ENCODE data around the gene CCDC9. TPM values are rescaled to one million over a fixed set of nuclear protein-coding genes. Genes with fewer than 3 reads are reported as not detected.

CCDC9 gene
- total RNA-seq, 1 donor from 2014 or later = 47.1 TPM

DNA sequence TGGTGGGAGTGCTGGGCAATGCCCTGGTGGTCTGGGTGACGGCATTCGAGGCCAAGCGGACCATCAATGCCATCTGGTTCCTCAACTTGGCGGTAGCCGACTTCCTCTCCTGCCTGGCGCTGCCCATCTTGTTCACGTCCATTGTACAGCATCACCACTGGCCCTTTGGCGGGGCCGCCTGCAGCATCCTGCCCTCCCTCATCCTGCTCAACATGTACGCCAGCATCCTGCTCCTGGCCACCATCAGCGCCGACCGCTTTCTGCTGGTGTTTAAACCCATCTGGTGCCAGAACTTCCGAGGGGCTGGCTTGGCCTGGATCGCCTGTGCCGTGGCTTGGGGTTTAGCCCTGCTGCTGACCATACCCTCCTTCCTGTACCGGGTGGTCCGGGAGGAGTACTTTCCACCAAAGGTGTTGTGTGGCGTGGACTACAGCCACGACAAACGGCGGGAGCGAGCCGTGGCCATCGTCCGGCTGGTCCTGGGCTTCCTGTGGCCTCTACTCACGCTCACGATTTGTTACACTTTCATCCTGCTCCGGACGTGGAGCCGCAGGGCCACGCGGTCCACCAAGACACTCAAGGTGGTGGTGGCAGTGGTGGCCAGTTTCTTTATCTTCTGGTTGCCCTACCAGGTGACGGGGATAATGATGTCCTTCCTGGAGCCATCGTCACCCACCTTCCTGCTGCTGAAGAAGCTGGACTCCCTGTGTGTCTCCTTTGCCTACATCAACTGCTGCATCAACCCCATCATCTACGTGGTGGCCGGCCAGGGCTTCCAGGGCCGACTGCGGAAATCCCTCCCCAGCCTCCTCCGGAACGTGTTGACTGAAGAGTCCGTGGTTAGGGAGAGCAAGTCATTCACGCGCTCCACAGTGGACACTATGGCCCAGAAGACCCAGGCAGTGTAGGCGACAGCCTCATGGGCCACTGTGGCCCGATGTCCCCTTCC, 63.9 kb downstream of the CCDC9 start:
- H3K27me3 Mint-ChIP-seq = peaks cover 27% of the 10 kb centered on the region
- ChIA-PET POLR2A (no interaction called here), CTCF (no interaction called here)
- H3K9me3 Mint-ChIP-seq = no peaks in the 10 kb centered on the region
- H3K4me3 Mint-ChIP-seq = no peak overlapping the region
- no peaks in the 10 kb centered on the region for H3K36me3 Mint-ChIP-seq (ENCODE audit: low read depth)
- TF ChIP-seq, protein P1, sequence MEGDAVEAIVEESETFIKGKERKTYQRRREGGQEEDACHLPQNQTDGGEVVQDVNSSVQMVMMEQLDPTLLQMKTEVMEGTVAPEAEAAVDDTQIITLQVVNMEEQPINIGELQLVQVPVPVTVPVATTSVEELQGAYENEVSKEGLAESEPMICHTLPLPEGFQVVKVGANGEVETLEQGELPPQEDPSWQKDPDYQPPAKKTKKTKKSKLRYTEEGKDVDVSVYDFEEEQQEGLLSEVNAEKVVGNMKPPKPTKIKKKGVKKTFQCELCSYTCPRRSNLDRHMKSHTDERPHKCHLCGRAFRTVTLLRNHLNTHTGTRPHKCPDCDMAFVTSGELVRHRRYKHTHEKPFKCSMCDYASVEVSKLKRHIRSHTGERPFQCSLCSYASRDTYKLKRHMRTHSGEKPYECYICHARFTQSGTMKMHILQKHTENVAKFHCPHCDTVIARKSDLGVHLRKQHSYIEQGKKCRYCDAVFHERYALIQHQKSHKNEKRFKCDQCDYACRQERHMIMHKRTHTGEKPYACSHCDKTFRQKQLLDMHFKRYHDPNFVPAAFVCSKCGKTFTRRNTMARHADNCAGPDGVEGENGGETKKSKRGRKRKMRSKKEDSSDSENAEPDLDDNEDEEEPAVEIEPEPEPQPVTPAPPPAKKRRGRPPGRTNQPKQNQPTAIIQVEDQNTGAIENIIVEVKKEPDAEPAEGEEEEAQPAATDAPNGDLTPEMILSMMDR (IDR thresholded peaks at IDR 0.05) = no peak
- ATAC-seq (ENCODE audit: low read depth) = no peak
- intact Hi-C loops (cut with micrococcal nuclease) = no loop called here
- no peak overlapping the region for H3K27ac Mint-ChIP-seq
- peaks cover 3% of the 10 kb centered on the region for H3K4me1 Mint-ChIP-seq
- no peak for DNase-seq

Other genes with a start within 250 kb of the CCDC9 start
- 0.40 and 1.3 TPM in 2 replicates for gene NPAS1, start 236.7 kb upstream of the CCDC9 start, total RNA-seq
- 32.0 and 32.4 TPM in 2 replicates for gene TMEM160, start 207.9 kb upstream of the CCDC9 start, total RNA-seq
- 83.8 and 89.1 TPM in 2 replicates for gene ZC3H4, start 142.7 kb upstream of the CCDC9 start, total RNA-seq
- gene SAE1, start 125.7 kb upstream of the CCDC9 start, total RNA-seq = 64.5 and 67.4 TPM in 2 replicates
- 7.0 and 11.5 TPM in 2 replicates for gene BBC3, start 25.3 kb upstream of the CCDC9 start, total RNA-seq
- 9.8 and 11.8 TPM in 2 replicates for gene INAFM1, start 18.4 kb downstream of the CCDC9 start, total RNA-seq
- gene C5AR1, start 53.3 kb downstream of the CCDC9 start, total RNA-seq = 1.7 and 2.2 TPM in 2 replicates
- 0.22 and 0.42 TPM in 2 replicates for gene C5AR2, start 75.7 kb downstream of the CCDC9 start, total RNA-seq
- 17.4 and 20.0 TPM in 2 replicates for gene DHX34, start 92.8 kb downstream of the CCDC9 start, total RNA-seq
- not detected in 2 replicates for gene MEIS3, start 163.0 kb downstream of the CCDC9 start, total RNA-seq
- not detected in 2 replicates for gene SLC8A2, start 215.4 kb downstream of the CCDC9 start, total RNA-seq
- 8.0 and 8.7 TPM in 2 replicates for gene KPTN, start 227.7 kb downstream of the CCDC9 start, total RNA-seq

Measured in activated B cell treated with CpG ODN at 0.5 μM for 24 hours (primary cell).